HTR-8/SVneo (cell line): ENCODE measurements around the gene NCKAP5.
A peak's percentile ranks its signal among the peaks of the same experiment; 100 is the strongest.
"Not testable (repeated sequence)": the region's sequence is repeated elsewhere in the genome, so short reads cannot be mapped to it uniquely, and the experiment has no call there.

ENCODE experiments used
- DNase-seq: peaks from one replicate; pipeline ENCODE4 v3.0.0; 2011; ENCODE audit warnings: low spot score, mixed read lengths; ENCODE audit not compliant: insufficient read length
- FAIRE-seq: peaks from 2 replicates; lab custom pipeline; 2011; peaks lifted over from hg19 to GRCh38; lab: Jason Lieb, UNC

NCKAP5 gene

GRCh38 chr2:132815516-132815915, 752.7 kb downstream of the NCKAP5 start:
- no peak for DNase-seq
- no peak for FAIRE-seq

GRCh38 chr2:132814651-132815050, 753.6 kb downstream of the NCKAP5 start:
- no peak for FAIRE-seq

GRCh38 chr2:132813422-132813821, 754.8 kb downstream of the NCKAP5 start:
- DNase-seq (no peak), FAIRE-seq (no peak)

More at GRCh38 chr2:132814651-132815050, 753.6 kb downstream of the NCKAP5 start:
- DNase-seq, result no peak

GRCh38 chr2:132811148-132811915, 756.9 kb downstream of the NCKAP5 start:
- FAIRE-seq (no peak), DNase-seq (no peak)

GRCh38 chr2:132809962-132810361, 758.3 kb downstream of the NCKAP5 start:
- FAIRE-seq, result not testable (repeated sequence)

GRCh38 chr2:132804051-132804450, 764.2 kb downstream of the NCKAP5 start:
- DNase-seq, result peak; percentile 9
- no peak for FAIRE-seq

More at GRCh38 chr2:132809962-132810361, 758.3 kb downstream of the NCKAP5 start:
- DNase-seq, result not testable (repeated sequence)

- DNase-seq (no peak), FAIRE-seq (no peak)
These were observed 769.9 kb downstream of the NCKAP5 start for GRCh38 chr2:132798341-132798740.

- DNase-seq (no peak), FAIRE-seq (no peak)
These were observed 770.7 kb downstream of the NCKAP5 start for GRCh38 chr2:132797556-132797955.

GRCh38 chr2:132797071-132797470, 771.2 kb downstream of the NCKAP5 start:
- no peak for DNase-seq
- no peak for FAIRE-seq

- no peak for FAIRE-seq
- DNase-seq, result no peak
These were observed 773.0 kb downstream of the NCKAP5 start for GRCh38 chr2:132795220-132795619.

- FAIRE-seq (no peak), DNase-seq (no peak)
These were observed 774.7 kb downstream of the NCKAP5 start for GRCh38 chr2:132793532-132793931.

GRCh38 chr2:132790207-132790785, 778.0 kb downstream of the NCKAP5 start:
- FAIRE-seq (no peak), DNase-seq (no peak)

- no peak for DNase-seq
- FAIRE-seq, result no peak
These were observed 779.2 kb downstream of the NCKAP5 start for GRCh38 chr2:132789066-132789465.

GRCh38 chr2:132788310-132788838, 779.9 kb downstream of the NCKAP5 start:
- FAIRE-seq, result no peak
- DNase-seq, result no peak

- DNase-seq (no peak), FAIRE-seq (no peak)
These were observed 784.4 kb downstream of the NCKAP5 start for GRCh38 chr2:132783883-132784282.

- no peak for FAIRE-seq
These were observed 786.0 kb downstream of the NCKAP5 start for GRCh38 chr2:132782176-132782783.

GRCh38 chr2:132780651-132781050, 787.6 kb downstream of the NCKAP5 start:
- FAIRE-seq (no peak), DNase-seq (no peak)

More at GRCh38 chr2:132782176-132782783, 786.0 kb downstream of the NCKAP5 start:
- no peak for DNase-seq

GRCh38 chr2:132779206-132779721, 789.0 kb downstream of the NCKAP5 start:
- FAIRE-seq, result no peak
- no peak for DNase-seq

- DNase-seq (no peak), FAIRE-seq (no peak)
These were observed 792.0 kb downstream of the NCKAP5 start for GRCh38 chr2:132776287-132776686.

GRCh38 chr2:132774189-132774588, 794.1 kb downstream of the NCKAP5 start:
- no peak for FAIRE-seq
- DNase-seq, result no peak

GRCh38 chr2:132773331-132773730, 794.9 kb downstream of the NCKAP5 start:
- FAIRE-seq (no peak), DNase-seq (no peak)
